ENCODE measurements around the gene EN2. TPM values are rescaled to one million over a fixed set of nuclear protein-coding genes. Genes with fewer than 3 reads are reported as not detected.

The EN2 gene
- 7.2 and 8.2 TPM in 2 replicates for total RNA-seq
- long read RNA-seq, result 0 reads

DNA sequence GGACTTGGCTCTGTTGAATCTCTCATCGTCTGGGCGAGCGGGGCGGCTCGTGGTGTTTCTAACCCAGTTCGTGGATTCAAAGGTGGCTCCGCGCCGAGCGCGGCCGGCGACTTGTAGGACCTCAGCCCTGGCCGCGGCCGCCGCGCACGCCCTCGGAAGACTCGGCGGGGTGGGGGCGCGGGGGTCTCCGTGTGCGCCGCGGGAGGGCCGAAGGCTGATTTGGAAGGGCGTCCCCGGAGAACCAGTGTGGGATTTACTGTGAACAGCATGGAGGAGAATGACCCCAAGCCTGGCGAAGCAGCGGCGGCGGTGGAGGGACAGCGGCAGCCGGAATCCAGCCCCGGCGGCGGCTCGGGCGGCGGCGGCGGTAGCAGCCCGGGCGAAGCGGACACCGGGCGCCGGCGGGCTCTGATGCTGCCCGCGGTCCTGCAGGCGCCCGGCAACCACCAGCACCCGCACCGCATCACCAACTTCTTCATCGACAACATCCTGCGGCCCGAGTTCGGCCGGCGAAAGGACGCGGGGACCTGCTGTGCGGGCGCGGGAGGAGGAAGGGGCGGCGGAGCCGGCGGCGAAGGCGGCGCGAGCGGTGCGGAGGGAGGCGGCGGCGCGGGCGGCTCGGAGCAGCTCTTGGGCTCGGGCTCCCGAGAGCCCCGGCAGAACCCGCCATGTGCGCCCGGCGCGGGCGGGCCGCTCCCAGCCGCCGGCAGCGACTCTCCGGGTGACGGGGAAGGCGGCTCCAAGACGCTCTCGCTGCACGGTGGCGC is at the start of gene EN2:
EN2 (plus strand) TSS at position 19 of the 767 bp plus-strand sequence; CDS start at position 268, 249 bp downstream.
- H3K36me3 Mint-ChIP-seq (ENCODE audit: low read depth), result peaks cover 2% of the 10 kb centered on the region
- H3K27ac Mint-ChIP-seq (ENCODE audit: unreplicated experiment), result no peak within 1 kb of the TSS
- peaks cover 92% of the 10 kb centered on the region for H3K27me3 Mint-ChIP-seq (ENCODE audit: low read depth)
- peaks cover 23% of the 10 kb centered on the region for H3K4me1 Mint-ChIP-seq
- no peaks in the 10 kb centered on the region for H3K9me3 Mint-ChIP-seq
- H3K4me3 Mint-ChIP-seq, result peak within 1 kb of the TSS; percentile 91
- TF ChIP-seq, protein P1, sequence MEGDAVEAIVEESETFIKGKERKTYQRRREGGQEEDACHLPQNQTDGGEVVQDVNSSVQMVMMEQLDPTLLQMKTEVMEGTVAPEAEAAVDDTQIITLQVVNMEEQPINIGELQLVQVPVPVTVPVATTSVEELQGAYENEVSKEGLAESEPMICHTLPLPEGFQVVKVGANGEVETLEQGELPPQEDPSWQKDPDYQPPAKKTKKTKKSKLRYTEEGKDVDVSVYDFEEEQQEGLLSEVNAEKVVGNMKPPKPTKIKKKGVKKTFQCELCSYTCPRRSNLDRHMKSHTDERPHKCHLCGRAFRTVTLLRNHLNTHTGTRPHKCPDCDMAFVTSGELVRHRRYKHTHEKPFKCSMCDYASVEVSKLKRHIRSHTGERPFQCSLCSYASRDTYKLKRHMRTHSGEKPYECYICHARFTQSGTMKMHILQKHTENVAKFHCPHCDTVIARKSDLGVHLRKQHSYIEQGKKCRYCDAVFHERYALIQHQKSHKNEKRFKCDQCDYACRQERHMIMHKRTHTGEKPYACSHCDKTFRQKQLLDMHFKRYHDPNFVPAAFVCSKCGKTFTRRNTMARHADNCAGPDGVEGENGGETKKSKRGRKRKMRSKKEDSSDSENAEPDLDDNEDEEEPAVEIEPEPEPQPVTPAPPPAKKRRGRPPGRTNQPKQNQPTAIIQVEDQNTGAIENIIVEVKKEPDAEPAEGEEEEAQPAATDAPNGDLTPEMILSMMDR (conservative IDR thresholded peaks at IDR 0.05), result no peak
- DNase-seq (ENCODE audit: low read depth, low spot score), result no peak

DNA sequence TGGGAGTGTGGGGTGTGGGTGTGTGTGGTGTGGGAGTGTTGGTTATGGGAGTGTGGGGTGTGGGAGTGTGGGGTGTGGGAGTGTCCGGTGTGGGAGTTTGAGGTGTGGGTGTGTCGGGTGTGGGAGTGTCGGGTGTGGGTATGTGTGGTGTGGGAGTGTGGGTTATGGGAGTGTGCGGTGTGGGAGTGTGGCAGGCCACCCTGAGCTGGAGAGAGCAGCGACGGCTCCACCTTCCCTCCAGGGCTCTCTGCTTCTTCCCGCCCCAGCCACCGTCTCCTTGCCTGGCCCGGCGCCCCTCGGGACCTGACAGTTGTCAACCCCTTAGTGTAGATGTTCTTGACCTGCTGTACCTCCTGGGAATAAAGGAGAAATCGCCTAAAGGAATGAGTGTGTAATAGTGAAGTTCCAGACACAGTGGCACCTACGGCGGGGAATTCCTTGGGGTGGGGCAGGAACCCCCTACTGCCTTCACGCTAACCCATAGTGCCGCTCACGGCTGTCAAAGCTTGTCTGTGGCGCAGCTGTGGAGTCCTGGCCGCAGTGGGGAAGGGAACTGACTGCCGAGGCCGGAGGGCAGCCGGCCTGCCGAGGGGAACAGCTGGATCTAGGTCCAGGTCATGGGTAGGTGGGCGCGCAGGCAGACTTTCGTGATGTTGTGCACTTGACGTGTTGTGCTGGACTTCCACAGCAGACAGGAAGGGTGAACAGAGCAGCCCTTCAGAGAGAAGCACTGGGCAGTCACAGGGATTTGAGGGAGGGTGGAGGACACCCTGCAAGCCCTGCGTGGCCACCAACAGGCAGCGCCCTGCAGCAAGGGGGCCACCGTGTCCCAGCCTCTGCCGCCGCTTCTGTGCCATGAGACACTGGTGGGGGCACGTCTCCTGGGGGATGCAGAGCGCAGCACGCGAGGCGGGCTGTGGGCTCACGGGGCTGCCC is 49.0 kb upstream of the EN2 start:
- Mint-ChIP-seq H3K4me1 (no peaks in the 10 kb centered on the region), H3K36me3 (ENCODE audit: low read depth) (no peaks in the 10 kb centered on the region), H3K4me3 (no peak overlapping the region), H3K9me3 (no peaks in the 10 kb centered on the region), H3K27me3 (ENCODE audit: low read depth) (peaks cover 42% of the 10 kb centered on the region), H3K27ac (ENCODE audit: unreplicated experiment) (no peak overlapping the region)
- DNase-seq (ENCODE audit: low read depth, low spot score), result no peak
- TF ChIP-seq, protein P1 (conservative IDR thresholded peaks at IDR 0.05), result no peak

DNA sequence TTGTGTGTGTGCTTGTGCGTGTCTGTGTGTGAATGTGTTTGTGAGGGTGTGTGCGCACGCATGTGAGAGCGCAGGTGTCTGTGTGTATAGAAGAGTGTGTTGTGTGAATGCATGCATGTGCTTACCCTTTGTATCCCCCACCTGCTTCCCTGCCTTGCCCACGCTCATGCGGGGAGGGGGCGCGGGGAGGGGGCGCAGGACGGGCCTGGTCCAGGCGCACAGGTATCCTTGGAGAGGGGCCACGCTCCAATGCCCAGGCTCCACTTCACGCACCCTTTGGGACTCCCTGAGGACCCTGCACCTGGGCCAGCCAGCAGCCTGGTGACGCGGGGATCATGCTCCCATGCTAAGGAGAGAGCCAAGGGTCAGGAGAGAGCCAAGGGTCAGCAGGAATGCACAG is 47.9 kb upstream of the EN2 start:
- no peak overlapping the region for H3K4me3 Mint-ChIP-seq
- H3K27me3 Mint-ChIP-seq (ENCODE audit: low read depth), result peaks cover 42% of the 10 kb centered on the region
- H3K27ac Mint-ChIP-seq (ENCODE audit: unreplicated experiment), result peak overlapping the region; percentile 79
- no peaks in the 10 kb centered on the region for H3K4me1 Mint-ChIP-seq
- TF ChIP-seq, protein P1 (conservative IDR thresholded peaks at IDR 0.05), result no peak
- no peak for DNase-seq (ENCODE audit: low read depth, low spot score)
- no peaks in the 10 kb centered on the region for H3K9me3 Mint-ChIP-seq
- H3K36me3 Mint-ChIP-seq (ENCODE audit: low read depth), result no peaks in the 10 kb centered on the region

DNA sequence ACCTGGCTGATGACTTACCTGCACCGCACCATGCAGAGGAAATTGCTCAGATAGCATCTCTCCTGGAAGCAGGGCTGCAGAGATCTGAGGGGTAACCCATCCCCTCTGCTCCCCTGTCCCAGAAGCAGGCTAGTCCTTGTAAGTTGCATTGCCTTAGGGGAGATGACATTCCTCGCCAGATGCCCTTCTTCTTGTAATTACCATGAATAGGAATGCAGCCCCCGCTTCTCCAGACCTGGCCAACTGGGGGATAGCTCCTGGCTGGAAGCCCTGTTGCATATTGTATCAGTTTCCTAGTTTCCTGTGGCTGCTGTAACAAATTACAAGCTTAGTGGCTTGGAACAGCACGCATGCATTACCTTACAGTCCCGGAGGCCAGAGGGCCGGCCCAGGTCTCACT is 47.5 kb upstream of the EN2 start:
- Mint-ChIP-seq H3K27me3 (ENCODE audit: low read depth) (peaks cover 42% of the 10 kb centered on the region), H3K4me1 (no peaks in the 10 kb centered on the region), H3K27ac (ENCODE audit: unreplicated experiment) (no peak overlapping the region)

More for the DNA sequence above, 47.5 kb upstream of the EN2 start:
- no peak overlapping the region for H3K4me3 Mint-ChIP-seq
- no peaks in the 10 kb centered on the region for H3K9me3 Mint-ChIP-seq
- TF ChIP-seq, protein P1 (conservative IDR thresholded peaks at IDR 0.05), result no peak
- no peak for DNase-seq (ENCODE audit: low read depth, low spot score)
- no peaks in the 10 kb centered on the region for H3K36me3 Mint-ChIP-seq (ENCODE audit: low read depth)

Data from neural crest cell (in vitro differentiated cells).